GM23338 (cell line): ENCODE data around the gene ZNF74. TPM values are rescaled to one million over a fixed set of nuclear protein-coding genes. Genes with fewer than 3 reads are reported as not detected.

Experiments
- ATAC-seq: fragments of 200-7000 bp; cut with Tn5 transposase; 3 replicates; pipeline ENCODE4 v1.9.1; 2020
- DNase-seq: peaks from one replicate; pipeline ENCODE4 v3.0.0-alpha.2; 2015; ENCODE audit warnings: low spot score
- H2AFZ ChIP-seq: fragments of 200-600 bp; sonication (generic); 2 replicates; pipeline ENCODE4 v1.8.0; 2016; ENCODE audit warnings: antibody characterized with exemption, mild to moderate bottlenecking, moderate library complexity
- H3F3A ChIP-seq: fragments of 200-600 bp; sonication (generic); replicated peaks from 2 replicates; pipeline ENCODE4 v1.8.0; 2017; ENCODE audit warnings: antibody characterized with exemption, mixed run types, low read depth
- H3K27ac ChIP-seq: fragments of 200-600 bp; sonication (generic); 2 replicates; pipeline ENCODE4 v1.6.1; 2016; ENCODE audit warnings: low read depth
- H3K27me3 ChIP-seq: fragments of 200-600 bp; sonication (generic); 2 replicates; pipeline ENCODE4 v1.8.0; 2016; ENCODE audit warnings: mild to moderate bottlenecking, mixed run types, moderate library complexity; ENCODE audit not compliant: insufficient read depth
- H3K36me3 ChIP-seq: fragments of 200-600 bp; sonication (generic); 2 replicates; pipeline ENCODE4 v1.8.0; 2016; ENCODE audit warnings: mild to moderate bottlenecking; ENCODE audit not compliant: insufficient read depth
- H3K4me1 ChIP-seq: fragments of 200-600 bp; sonication (generic); 2 replicates; pipeline ENCODE4 v1.8.0; 2016; ENCODE audit warnings: mild to moderate bottlenecking, moderate library complexity; ENCODE audit not compliant: insufficient read depth
- H3K4me2 ChIP-seq: fragments of 200-600 bp; sonication (generic); 2 replicates; pipeline ENCODE4 v1.7.1; 2017; ENCODE audit warnings: mixed run types
- H3K4me3 ChIP-seq: fragments of 200-600 bp; sonication (generic); 2 replicates; pipeline ENCODE4 v1.6.1; 2016; ENCODE audit warnings: mixed run types
- H3K79me2 ChIP-seq: fragments of 200-600 bp; sonication (generic); replicated peaks from 2 replicates; pipeline ENCODE4 v1.8.0; 2017; ENCODE audit warnings: mild to moderate bottlenecking; ENCODE audit not compliant: insufficient read depth
- H3K9me2 ChIP-seq: fragments of 200-600 bp; sonication (generic); 2 replicates; pipeline ENCODE4 v1.8.0; 2017; ENCODE audit not compliant: insufficient read depth
- H4K20me1 ChIP-seq: fragments of 200-600 bp; sonication (generic); replicated peaks from 2 replicates; pipeline ENCODE4 v1.8.0; 2017; ENCODE audit warnings: mild to moderate bottlenecking; ENCODE audit not compliant: insufficient read depth
- H3K27ac Mint-ChIP-seq: 2 replicates; pipeline ENCODE4 v1.8.0; 2020; ENCODE audit warnings: inconsistent platforms, mild to moderate bottlenecking, moderate library complexity, mixed read lengths
- H3K27me3 Mint-ChIP-seq: 3 replicates; pipeline ENCODE4 v1.8.0; 2022; ENCODE audit warnings: low read depth, mild to moderate bottlenecking, moderate library complexity, mixed read lengths, inconsistent platforms; ENCODE audit not compliant: insufficient read depth, poor library complexity
- H3K36me3 Mint-ChIP-seq: 3 replicates; pipeline ENCODE4 v1.8.0; 2021; ENCODE audit warnings: low read depth, mild to moderate bottlenecking, inconsistent platforms, moderate library complexity, mixed read lengths
- H3K4me1 Mint-ChIP-seq: 3 replicates; pipeline ENCODE4 v1.8.0; 2020; ENCODE audit warnings: mild to moderate bottlenecking, inconsistent platforms, mixed read lengths
- H3K4me3 Mint-ChIP-seq: 3 replicates; pipeline ENCODE4 v1.8.0; 2021; ENCODE audit warnings: moderate library complexity, mild to moderate bottlenecking, inconsistent platforms, mixed read lengths
- H3K9me3 Mint-ChIP-seq: 3 replicates; pipeline ENCODE4 v1.8.0; 2020; ENCODE audit warnings: moderate library complexity, mild to moderate bottlenecking, inconsistent platforms, mixed read lengths
- CREB1 ChIP-seq: fragments of 250-450 bp; sonication (Bioruptor Pico); IDR thresholded peaks from 2 replicates; pipeline ENCODE4 v1.5.0; 2020; ENCODE audit warnings: low read depth, mild to moderate bottlenecking, moderate library complexity
- CTCF ChIP-seq, 2 experiments: fragments of 200-600 bp in 1 of 2; sonication (generic) in 1 of 2; conservative IDR thresholded peaks; 2 replicates each; pipeline versions ENCODE4 v1.5.1 to v1.6.1; 2016 to 2017; ENCODE audit warnings: antibody characterized with exemption in 2 of 2, low read depth in 2 of 2, mild to moderate bottlenecking in 2 of 2, moderate library complexity in 1 of 2
- ETS1 ChIP-seq: IDR thresholded peaks from 2 replicates; pipeline ENCODE4 v1.6.1; 2016; ENCODE audit warnings: antibody characterized with exemption
- EZH2 ChIP-seq: fragments of 200-600 bp; sonication (generic); IDR thresholded peaks from one replicate; pipeline ENCODE4 v1.8.0; 2017; ENCODE audit warnings: antibody characterized with exemption, mild to moderate bottlenecking, low read depth; ENCODE audit not compliant: unreplicated experiment
- EZH2phosphoT487 ChIP-seq: fragments of 200-600 bp; sonication (generic); IDR thresholded peaks from one replicate; pipeline ENCODE4 v1.8.1; 2018; ENCODE audit warnings: antibody characterized with exemption; ENCODE audit not compliant: unreplicated experiment
- JUNB ChIP-seq: IDR thresholded peaks from one replicate; pipeline ENCODE4 v1.6.1; 2016; ENCODE audit warnings: antibody characterized with exemption; ENCODE audit not compliant: unreplicated experiment
- NANOG ChIP-seq: IDR thresholded peaks from 2 replicates; pipeline ENCODE4 v1.6.1; 2016; ENCODE audit warnings: antibody characterized with exemption, borderline replicate concordance
- POLR2AphosphoS5 ChIP-seq: IDR thresholded peaks from 2 replicates; pipeline ENCODE4 v1.6.1; 2016; ENCODE audit warnings: antibody characterized with exemption, low read depth
- REST ChIP-seq: IDR thresholded peaks from one replicate; pipeline ENCODE4 v1.6.1; 2018; ENCODE audit warnings: antibody characterized with exemption; ENCODE audit not compliant: unreplicated experiment
- STAT1 ChIP-seq: IDR thresholded peaks from one replicate; pipeline ENCODE4 v1.6.1; 2016; ENCODE audit warnings: antibody characterized with exemption; ENCODE audit not compliant: unreplicated experiment
- ZNF114 ChIP-seq: fragments of 250-450 bp; sonication (Bioruptor Pico); IDR thresholded peaks from 2 replicates; pipeline ENCODE4 v1.5.0; 2020; ENCODE audit warnings: mild to moderate bottlenecking, moderate library complexity
- ZNF331 ChIP-seq: fragments of 250-450 bp; sonication (Bioruptor Pico); IDR thresholded peaks from 2 replicates; pipeline ENCODE4 v1.5.0; 2020; ENCODE audit warnings: low read depth, mild to moderate bottlenecking, moderate library complexity
- ZNF462 ChIP-seq: fragments of 250-450 bp; sonication (Bioruptor Pico); IDR thresholded peaks from 2 replicates; pipeline ENCODE4 v1.5.0; 2020; ENCODE audit warnings: mild to moderate bottlenecking, moderate library complexity
- polyA plus RNA-seq: library from polyadenylated mRNA; unstranded; fragments of >200 nt; fragmentation: Nextera tagmentation; extraction: Ambion mirVana; gene quantifications from 2 replicates; pipeline ENCODE4 v1.2.1, GENCODE V29; 2016
- total RNA-seq: library from RNA; depleted of rRNA; stranded (reverse); fragments of >200 nt; shearing (Covaris generic); gene quantifications from 2 replicates; pipeline ENCODE4 v1.2.3, GENCODE V29; 2014

Gene ZNF74
- total and polyA plus RNA-seq, 2 experiments from 2014 or later = 16.1 to 94.0 TPM

- ATAC-seq (no peak), DNase-seq (no peak)
- Histone ChIP-seq H3F3A (no peaks in the 10 kb centered on the region), H2AFZ (no peak overlapping the region), H3K36me3 (no peaks in the 10 kb centered on the region; the same call in 1 of the 2 replicates), H3K4me2 (no peak overlapping the region), H3K79me2 (no peaks in the 10 kb centered on the region), H3K9me2 (no peaks in the 10 kb centered on the region), H3K4me1 (no peaks in the 10 kb centered on the region), H3K4me3 (no peak overlapping the region), H4K20me1 (no peaks in the 10 kb centered on the region; the same call in 1 of the 2 replicates), H3K27ac (no peak overlapping the region), H3K27me3 (no peaks in the 10 kb centered on the region)
- Mint-ChIP-seq H3K4me1 (peaks cover 6% of the 10 kb centered on the region), H3K9me3 (no peaks in the 10 kb centered on the region; the same call in 2 of the 3 replicates), H3K4me3 (no peak overlapping the region), H3K27me3 (no peaks in the 10 kb centered on the region), H3K36me3 (peaks cover 34% of the 10 kb centered on the region), H3K27ac (no peak overlapping the region)
- TF ChIP-seq EZH2phosphoT487 (no peak), NANOG (no peak), STAT1 (no peak), ZNF462 (CRISPR knock-in tag) (no peak), JUNB (no peak), ZNF331 (CRISPR knock-in tag) (no peak), ZNF114 (CRISPR knock-in tag) (no peak), EZH2 (no peak), REST (no peak), CTCF (conservative IDR thresholded peaks at IDR 0.05; ENCODE audit: low read depth in 2 of 2) (no peak), POLR2AphosphoS5 (no peak), ETS1 (no peak), CREB1 (CRISPR knock-in tag) (no peak)
Observed at GRCh38 chr22:20408891-20409290, 14.9 kb downstream of the ZNF74 start.
